Suppressor macrophage treated with lipopolysaccharide for 1 hour (primary cell): ENCODE data around the gene LCE2D.
A peak's percentile ranks its signal among the peaks of the same experiment; 100 is the strongest.
"Not testable (repeated sequence)": the region's sequence is repeated elsewhere in the genome, so short reads cannot be mapped to it uniquely, and the experiment has no call there.

Experiments used
- DNase-seq, 3 donors: peaks; one replicate each; pipeline ENCODE4 v3.0.0-alpha.2; 2020 to 2022

Gene LCE2D

GRCh38 chr1:152663098-152663497 lies at the start of gene LCE2D:
TSS of gene LCE2D (plus strand) at chr1:152663380. CDS start at chr1:152664106, 726 bp downstream.
- no peak for DNase-seq

GRCh38 chr1:152613511-152613910 lies 49.7 kb upstream of the LCE2D start, which contains the start of gene LCE3B:
TSS of gene LCE3B (plus strand) at chr1:152613811. CDS start at chr1:152613811, 0 bp downstream.
- no peak for DNase-seq

- no peak for DNase-seq
These were observed 41.2 kb upstream of the LCE2D start for GRCh38 chr1:152621993-152622392.

GRCh38 chr1:152622803-152623202 lies 40.4 kb upstream of the LCE2D start, which contains the start of gene LCE3A:
TSS of gene LCE3A (minus strand) at chr1:152623103. CDS start at chr1:152623103, 0 bp downstream.
- peak in 1 of 3 donors; percentile 5 for DNase-seq

GRCh38 chr1:152623203-152623844 lies 39.9 kb upstream of the LCE2D start:
- DNase-seq = peak in 2 of 3 donors; percentile 9 to 34

- DNase-seq = no peak
These were observed 36.4 kb upstream of the LCE2D start for GRCh38 chr1:152626744-152627143.

GRCh38 chr1:152630596-152630995 lies 32.6 kb upstream of the LCE2D start:
- DNase-seq = no peak

- DNase-seq = no peak
These were observed 22.8 kb upstream of the LCE2D start for GRCh38 chr1:152640351-152640750.

GRCh38 chr1:152643945-152644344 lies 19.2 kb upstream of the LCE2D start:
- DNase-seq = no peak

GRCh38 chr1:152645146-152645545 lies 18.0 kb upstream of the LCE2D start:
- no peak for DNase-seq

- DNase-seq = no peak
These were observed 16.5 kb upstream of the LCE2D start for GRCh38 chr1:152646656-152647055.

GRCh38 chr1:152654110-152654509 lies 9.1 kb upstream of the LCE2D start:
- peak; percentile 71 to 83 (median 78) for DNase-seq

- no peak for DNase-seq
These were observed 6.7 kb upstream of the LCE2D start for GRCh38 chr1:152656459-152656858.

GRCh38 chr1:152657677-152658076 lies 5.5 kb upstream of the LCE2D start:
- DNase-seq = no peak

GRCh38 chr1:152658649-152659048 lies 4.5 kb upstream of the LCE2D start:
- no peak for DNase-seq

- DNase-seq = not testable (repeated sequence)
These were observed 3.0 kb downstream of the LCE2D start for GRCh38 chr1:152666171-152666570.

GRCh38 chr1:152667648-152668047 lies 4.5 kb downstream of the LCE2D start:
- no peak for DNase-seq

GRCh38 chr1:152673016-152673415 lies 9.8 kb downstream of the LCE2D start:
- DNase-seq = peak; percentile 2 to 28 (median 13)

GRCh38 chr1:152674983-152675382 lies 11.8 kb downstream of the LCE2D start, which contains the start of gene LCE2C:
TSS of gene LCE2C (plus strand) at chr1:152675279. CDS start at chr1:152676016, 737 bp downstream.
- not testable (repeated sequence) for DNase-seq

- no peak for DNase-seq
These were observed 16.3 kb downstream of the LCE2D start for GRCh38 chr1:152679459-152679858.

- DNase-seq = no peak
These were observed 18.4 kb downstream of the LCE2D start for GRCh38 chr1:152681616-152682015.

- no peak for DNase-seq
These were observed 20.7 kb downstream of the LCE2D start for GRCh38 chr1:152683846-152684245.

GRCh38 chr1:152685823-152686222 lies 22.6 kb downstream of the LCE2D start, which contains the start of gene LCE2B:
TSS of gene LCE2B (plus strand) at chr1:152686123. CDS start at chr1:152686844, 721 bp downstream.
- DNase-seq = not testable (repeated sequence)
